Measurements from ENCODE around the gene CDHR2.
"Not testable (repeated sequence)": the region's sequence is repeated elsewhere in the genome, so short reads cannot be mapped to it uniquely, and the experiment has no call there.

The CDHR2 gene

GRCh38 chr5:176545388-176545736 is 3.8 kb upstream of the CDHR2 start:
- no peak overlapping the region for H3K4me3 ChIP-seq (ENCODE audit: low read depth, low read length)
- TF ChIP-seq CTCF (IDR thresholded peaks at IDR 0.05; ENCODE audit: control insufficient read depth, extremely low read depth, insufficient read depth), result no peak
- DNase-seq (ENCODE audit: low read depth), result no peak

GRCh38 chr5:176545737-176546509 is 3.2 kb upstream of the CDHR2 start:
- no peak for DNase-seq (ENCODE audit: low read depth)
- no peak for TF ChIP-seq CTCF (IDR thresholded peaks at IDR 0.05; ENCODE audit: control insufficient read depth, extremely low read depth, insufficient read depth)
- H3K4me3 ChIP-seq (ENCODE audit: low read depth, low read length), result no peak overlapping the region

GRCh38 chr5:176547802-176548201 is 1.3 kb upstream of the CDHR2 start:
- no peak for TF ChIP-seq CTCF (IDR thresholded peaks at IDR 0.05; ENCODE audit: control insufficient read depth, extremely low read depth, insufficient read depth)
- H3K4me3 ChIP-seq (ENCODE audit: low read depth, low read length), result no peak overlapping the region
- DNase-seq (ENCODE audit: low read depth), result no peak

- DNase-seq (ENCODE audit: low read depth), result no peak
- no peak overlapping the region for H3K4me3 ChIP-seq (ENCODE audit: low read depth, low read length)
- no peak for TF ChIP-seq CTCF (IDR thresholded peaks at IDR 0.05; ENCODE audit: control insufficient read depth, extremely low read depth, insufficient read depth)
Measured at GRCh38 chr5:176549871-176550270, 729 bp downstream of the CDHR2 start.

- no peak for DNase-seq (ENCODE audit: low read depth)
- H3K4me3 ChIP-seq (ENCODE audit: low read depth, low read length), result no peak overlapping the region
- TF ChIP-seq CTCF (IDR thresholded peaks at IDR 0.05; ENCODE audit: control insufficient read depth, extremely low read depth, insufficient read depth), result no peak
Measured at GRCh38 chr5:176550275-176550831, 1.2 kb downstream of the CDHR2 start.

- H3K4me3 ChIP-seq (ENCODE audit: low read depth, low read length); DNase-seq (ENCODE audit: low read depth): not testable (repeated sequence)
Measured at GRCh38 chr5:176550937-176551336, 1.8 kb downstream of the CDHR2 start.

- no peak for DNase-seq (ENCODE audit: low read depth)
- no peak overlapping the region for H3K4me3 ChIP-seq (ENCODE audit: low read depth, low read length)
- TF ChIP-seq CTCF (IDR thresholded peaks at IDR 0.05; ENCODE audit: control insufficient read depth, extremely low read depth, insufficient read depth), result no peak
Measured at GRCh38 chr5:176552332-176552869, 3.3 kb downstream of the CDHR2 start.

Data from LNCaP clone FGC (cell line).